ENCODE measurements around the gene UNC5B.

DNA sequence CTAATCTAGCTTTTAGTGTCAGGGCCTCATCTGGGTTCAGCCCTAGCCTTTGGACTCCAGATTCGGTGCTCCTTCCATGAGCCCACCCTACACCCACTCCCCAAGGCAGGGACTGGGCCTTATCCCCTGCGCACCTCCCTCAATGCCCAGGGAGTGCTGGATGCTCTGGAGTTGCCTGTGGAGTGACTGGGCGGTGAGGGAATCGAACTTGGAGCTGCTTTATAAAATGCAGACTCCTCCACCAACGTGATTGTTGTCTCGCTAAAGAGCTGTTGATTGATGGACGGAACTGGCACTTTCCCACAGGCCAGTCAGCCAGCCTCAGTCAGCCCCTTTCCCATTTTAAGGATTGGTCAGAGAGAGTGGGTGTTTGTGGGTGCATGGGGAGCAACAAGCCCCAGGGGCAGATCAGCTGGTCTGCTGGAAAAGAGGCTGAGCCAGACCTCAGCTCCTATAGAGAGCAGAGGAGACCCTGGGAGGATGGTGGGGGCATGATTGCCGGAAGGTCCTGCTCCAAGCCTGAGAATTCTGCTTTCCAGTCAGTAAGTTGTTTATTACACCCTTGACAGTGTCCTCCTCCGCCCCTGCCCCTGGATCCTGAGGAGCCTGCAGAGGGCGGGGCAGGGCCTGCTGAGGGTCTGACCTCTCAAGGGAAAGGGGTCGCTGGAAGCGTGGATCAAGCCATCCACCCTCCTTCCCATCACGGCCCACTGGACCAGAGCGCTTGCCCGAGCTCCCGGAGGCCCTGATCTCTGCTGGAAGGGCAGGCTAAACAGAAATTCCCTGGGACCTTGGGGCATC lies 16.7 kb downstream of the UNC5B start:
- TF ChIP-seq, protein P1, sequence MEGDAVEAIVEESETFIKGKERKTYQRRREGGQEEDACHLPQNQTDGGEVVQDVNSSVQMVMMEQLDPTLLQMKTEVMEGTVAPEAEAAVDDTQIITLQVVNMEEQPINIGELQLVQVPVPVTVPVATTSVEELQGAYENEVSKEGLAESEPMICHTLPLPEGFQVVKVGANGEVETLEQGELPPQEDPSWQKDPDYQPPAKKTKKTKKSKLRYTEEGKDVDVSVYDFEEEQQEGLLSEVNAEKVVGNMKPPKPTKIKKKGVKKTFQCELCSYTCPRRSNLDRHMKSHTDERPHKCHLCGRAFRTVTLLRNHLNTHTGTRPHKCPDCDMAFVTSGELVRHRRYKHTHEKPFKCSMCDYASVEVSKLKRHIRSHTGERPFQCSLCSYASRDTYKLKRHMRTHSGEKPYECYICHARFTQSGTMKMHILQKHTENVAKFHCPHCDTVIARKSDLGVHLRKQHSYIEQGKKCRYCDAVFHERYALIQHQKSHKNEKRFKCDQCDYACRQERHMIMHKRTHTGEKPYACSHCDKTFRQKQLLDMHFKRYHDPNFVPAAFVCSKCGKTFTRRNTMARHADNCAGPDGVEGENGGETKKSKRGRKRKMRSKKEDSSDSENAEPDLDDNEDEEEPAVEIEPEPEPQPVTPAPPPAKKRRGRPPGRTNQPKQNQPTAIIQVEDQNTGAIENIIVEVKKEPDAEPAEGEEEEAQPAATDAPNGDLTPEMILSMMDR (conservative IDR thresholded peaks at IDR 0.05) = no peak
- no peak for TF ChIP-seq ZFX (IDR thresholded peaks at IDR 0.05)
